ENCODE results near the gene GJE1.
"Not testable (repeated sequence)": the region's sequence is repeated elsewhere in the genome, so short reads cannot be mapped to it uniquely, and the experiment has no call there.

Gene GJE1

GRCh38 chr6:142154336-142154735, 21.6 kb downstream of the GJE1 start:
- H3K18ac ChIP-seq (ENCODE audit: low read length) = no peak overlapping the region
- no peak overlapping the region for H3K4me3 ChIP-seq (ENCODE audit: low read depth, low read length)
- H2AK5ac ChIP-seq (ENCODE audit: low read length) = no peak overlapping the region

GRCh38 chr6:142155091-142155490, 22.4 kb downstream of the GJE1 start:
- no peak overlapping the region for H2BK120ac ChIP-seq (ENCODE audit: insufficient read depth, low read length, poor library complexity)
- no peak overlapping the region for H3K4me3 ChIP-seq (ENCODE audit: low read depth, low read length)
- H2AFZ ChIP-seq (ENCODE audit: insufficient read depth, low read length, poor library complexity) = no peak overlapping the region
- no peak overlapping the region for H2BK12ac ChIP-seq (ENCODE audit: low read length)
- H3K23ac ChIP-seq (ENCODE audit: low read length) = no peak overlapping the region
- DNase-seq = no peak
- H4K91ac ChIP-seq (ENCODE audit: low read depth, low read length) = no peak overlapping the region
- no peak overlapping the region for H3K18ac ChIP-seq (ENCODE audit: low read length)
- no peak overlapping the region for H4K8ac ChIP-seq (ENCODE audit: low read depth, low read length)
- no peak overlapping the region for H2AK5ac ChIP-seq (ENCODE audit: low read length)
- H3K79me1 ChIP-seq (ENCODE audit: low read length) = no peaks in the 10 kb centered on the region
- no peaks in the 10 kb centered on the region for H3K9me3 ChIP-seq (ENCODE audit: insufficient read depth, low read depth, low read length)
- H2BK5ac ChIP-seq (ENCODE audit: low read depth, low read length, poor library complexity) = no peak overlapping the region
- no peaks in the 10 kb centered on the region for H3K4me1 ChIP-seq (ENCODE audit: control insufficient read depth in 1 of 2, insufficient read depth in 2 of 2, low read length in 2 of 2)
- H3K27ac ChIP-seq (ENCODE audit: low read depth, low read length) = no peak overlapping the region
- no peak overlapping the region for H3K4me2 ChIP-seq (ENCODE audit: low read length)
- H4K12ac ChIP-seq (ENCODE audit: low read depth, low read length) = no peak overlapping the region
- no peak overlapping the region for H3K9ac ChIP-seq (ENCODE audit: low read length)
- H3K14ac ChIP-seq (ENCODE audit: low read length) = no peak overlapping the region
- H3K36me3 ChIP-seq (ENCODE audit: control insufficient read depth in 1 of 2, insufficient read depth in 2 of 2, low read length in 2 of 2) = no peaks in the 10 kb centered on the region
- no peaks in the 10 kb centered on the region for H3K79me2 ChIP-seq (ENCODE audit: control insufficient read depth, insufficient read depth, low read length, poor library complexity)
- H3K27me3 ChIP-seq (ENCODE audit: insufficient read depth, low read length) = no peaks in the 10 kb centered on the region
- WGBS (ENCODE audit: extremely low coverage, insufficient coverage, insufficient read length) = no CpG with 5 or more reads among the region's 3 CpGs
- H3K4ac ChIP-seq (ENCODE audit: low read depth, low read length) = no peak overlapping the region

More at GRCh38 chr6:142154336-142154735, 21.6 kb downstream of the GJE1 start:
- Histone ChIP-seq H3K14ac (ENCODE audit: low read length) (no peak overlapping the region), H3K4me2 (ENCODE audit: low read length) (no peak overlapping the region), H4K12ac (ENCODE audit: low read depth, low read length) (no peak overlapping the region), H4K91ac (ENCODE audit: low read depth, low read length) (no peak overlapping the region), H3K4ac (ENCODE audit: low read depth, low read length) (no peak overlapping the region), H3K9ac (ENCODE audit: low read length) (no peak overlapping the region), H3K23ac (ENCODE audit: low read length) (no peak overlapping the region), H2BK5ac (ENCODE audit: low read depth, low read length, poor library complexity) (no peak overlapping the region), H2AFZ (ENCODE audit: insufficient read depth, low read length, poor library complexity) (no peak overlapping the region), H3K9me3 (ENCODE audit: insufficient read depth, low read depth, low read length) (no peaks in the 10 kb centered on the region), H3K79me2 (ENCODE audit: control insufficient read depth, insufficient read depth, low read length, poor library complexity) (no peaks in the 10 kb centered on the region), H4K8ac (ENCODE audit: low read depth, low read length) (no peak overlapping the region), H3K36me3 (ENCODE audit: control insufficient read depth in 1 of 2, insufficient read depth in 2 of 2, low read length in 2 of 2) (no peaks in the 10 kb centered on the region), H2BK120ac (ENCODE audit: insufficient read depth, low read length, poor library complexity) (no peak overlapping the region), H3K79me1 (ENCODE audit: low read length) (no peaks in the 10 kb centered on the region), H3K27ac (ENCODE audit: low read depth, low read length) (no peak overlapping the region), H3K27me3 (ENCODE audit: insufficient read depth, low read length) (no peaks in the 10 kb centered on the region), H3K4me1 (ENCODE audit: control insufficient read depth in 1 of 2, insufficient read depth in 2 of 2, low read length in 2 of 2) (no peaks in the 10 kb centered on the region), H2BK12ac (ENCODE audit: low read length) (no peak overlapping the region)
- no CpG with 5 or more reads among the region's 1 CpG for WGBS (ENCODE audit: extremely low coverage, insufficient coverage, insufficient read length)
- DNase-seq = no peak

- no peak overlapping the region for H4K8ac ChIP-seq (ENCODE audit: low read depth, low read length)
- H2BK12ac ChIP-seq (ENCODE audit: low read length) = no peak overlapping the region
- no peaks in the 10 kb centered on the region for H3K4me1 ChIP-seq (ENCODE audit: control insufficient read depth in 1 of 2, insufficient read depth in 2 of 2, low read length in 2 of 2)
- H4K91ac ChIP-seq (ENCODE audit: low read depth, low read length) = no peak overlapping the region
- no peak overlapping the region for H2BK120ac ChIP-seq (ENCODE audit: insufficient read depth, low read length, poor library complexity)
- peak in 1 of 2 donors; percentile 70 for DNase-seq
- no peaks in the 10 kb centered on the region for H3K9me3 ChIP-seq (ENCODE audit: insufficient read depth, low read depth, low read length)
- H4K12ac ChIP-seq (ENCODE audit: low read depth, low read length) = no peak overlapping the region
- H3K79me2 ChIP-seq (ENCODE audit: control insufficient read depth, insufficient read depth, low read length, poor library complexity) = no peaks in the 10 kb centered on the region
- H3K23ac ChIP-seq (ENCODE audit: low read length) = no peak overlapping the region
- H3K4me3 ChIP-seq (ENCODE audit: low read depth, low read length) = no peak overlapping the region
- H3K27me3 ChIP-seq (ENCODE audit: insufficient read depth, low read length) = no peaks in the 10 kb centered on the region
- peak overlapping the region; percentile 27 for H3K4me2 ChIP-seq (ENCODE audit: low read length)
- no peak overlapping the region for H3K27ac ChIP-seq (ENCODE audit: low read depth, low read length)
- no peak overlapping the region for H3K4ac ChIP-seq (ENCODE audit: low read depth, low read length)
- H3K14ac ChIP-seq (ENCODE audit: low read length) = no peak overlapping the region
- H2AK5ac ChIP-seq (ENCODE audit: low read length) = no peak overlapping the region
- H3K18ac ChIP-seq (ENCODE audit: low read length) = no peak overlapping the region
- H3K79me1 ChIP-seq (ENCODE audit: low read length) = no peaks in the 10 kb centered on the region
- no peak overlapping the region for H2BK5ac ChIP-seq (ENCODE audit: low read depth, low read length, poor library complexity)
- no CpG with 5 or more reads among the region's 5 CpGs for WGBS (ENCODE audit: extremely low coverage, insufficient coverage, insufficient read length)
- H3K9ac ChIP-seq (ENCODE audit: low read length) = no peak overlapping the region
- no peaks in the 10 kb centered on the region for H3K36me3 ChIP-seq (ENCODE audit: control insufficient read depth in 1 of 2, insufficient read depth in 2 of 2, low read length in 2 of 2)
- H2AFZ ChIP-seq (ENCODE audit: insufficient read depth, low read length, poor library complexity) = no peak overlapping the region
Observed at GRCh38 chr6:142155895-142156757, 23.4 kb downstream of the GJE1 start.

- H2AK5ac ChIP-seq (ENCODE audit: low read length); H4K12ac ChIP-seq (ENCODE audit: low read depth, low read length); H4K91ac ChIP-seq (ENCODE audit: low read depth, low read length); H3K4ac ChIP-seq (ENCODE audit: low read depth, low read length); H3K23ac ChIP-seq (ENCODE audit: low read length); H3K9me3 ChIP-seq (ENCODE audit: insufficient read depth, low read depth, low read length); H3K14ac ChIP-seq (ENCODE audit: low read length); H4K8ac ChIP-seq (ENCODE audit: low read depth, low read length); H3K4me2 ChIP-seq (ENCODE audit: low read length); H2AFZ ChIP-seq (ENCODE audit: insufficient read depth, low read length, poor library complexity); H3K4me1 ChIP-seq (ENCODE audit: control insufficient read depth in 1 of 2, insufficient read depth in 2 of 2, low read length in 2 of 2); H3K36me3 ChIP-seq (ENCODE audit: control insufficient read depth in 1 of 2, insufficient read depth in 2 of 2, low read length in 2 of 2); H3K27me3 ChIP-seq (ENCODE audit: insufficient read depth, low read length); H2BK5ac ChIP-seq (ENCODE audit: low read depth, low read length, poor library complexity); H2BK12ac ChIP-seq (ENCODE audit: low read length); H3K9ac ChIP-seq (ENCODE audit: low read length); H3K18ac ChIP-seq (ENCODE audit: low read length); H2BK120ac ChIP-seq (ENCODE audit: insufficient read depth, low read length, poor library complexity); H3K4me3 ChIP-seq (ENCODE audit: low read depth, low read length); H3K27ac ChIP-seq (ENCODE audit: low read depth, low read length); H3K79me2 ChIP-seq (ENCODE audit: control insufficient read depth, insufficient read depth, low read length, poor library complexity); DNase-seq; H3K79me1 ChIP-seq (ENCODE audit: low read length): not testable (repeated sequence)
- no CpG with 5 or more reads among the region's 4 CpGs for WGBS (ENCODE audit: extremely low coverage, insufficient coverage, insufficient read length)
Observed at GRCh38 chr6:142156758-142157068, 24.0 kb downstream of the GJE1 start.
